ENCODE measurements around the gene ARPC1A. TPM values are rescaled to one million over a fixed set of nuclear protein-coding genes. Genes with fewer than 3 reads are reported as not detected.

Gene ARPC1A
- total RNA-seq, 1 experiment from 2014 or later, result 183 TPM

DNA sequence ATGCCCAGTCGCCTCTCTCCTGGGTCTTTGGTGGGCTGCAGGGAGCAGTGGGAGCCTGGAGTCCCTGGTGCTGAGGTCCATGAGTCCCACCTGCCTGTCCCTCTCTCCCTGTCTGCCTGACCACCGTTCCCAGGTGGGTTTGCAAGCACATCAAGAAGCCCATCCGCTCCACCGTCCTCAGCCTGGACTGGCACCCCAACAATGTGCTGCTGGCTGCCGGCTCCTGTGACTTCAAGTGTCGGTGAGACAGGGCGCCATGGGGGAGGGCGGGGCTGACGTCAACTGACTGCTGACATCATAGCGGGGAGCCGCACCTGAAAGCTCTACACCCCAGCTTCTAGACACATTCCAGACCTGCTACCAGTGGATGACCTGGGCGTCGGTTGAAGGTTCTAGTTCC is 64.1 kb downstream of the ARPC1A start:
- CTCF ChIA-PET, result no interaction called here
- DNase-seq (no peak), ATAC-seq (no peak)
- no peaks in the 10 kb centered on the region for H3F3A ChIP-seq (ENCODE audit: low read length, unreplicated experiment)
- no peak overlapping the region for H3K9ac ChIP-seq (ENCODE audit: low read length)
- H3K79me2 ChIP-seq (ENCODE audit: low read length), result no peaks in the 10 kb centered on the region
- BruUV-seq (replicated peaks), result no TSS peak
- no peak for TF ChIP-seq EZH2 (IDR thresholded peaks at IDR 0.05; ENCODE audit: low read length, unreplicated experiment)
- no peak for TF ChIP-seq EZH2phosphoT487 (IDR thresholded peaks at IDR 0.05; ENCODE audit: borderline replicate concordance, low read length)
- TF ChIP-seq, protein P1, sequence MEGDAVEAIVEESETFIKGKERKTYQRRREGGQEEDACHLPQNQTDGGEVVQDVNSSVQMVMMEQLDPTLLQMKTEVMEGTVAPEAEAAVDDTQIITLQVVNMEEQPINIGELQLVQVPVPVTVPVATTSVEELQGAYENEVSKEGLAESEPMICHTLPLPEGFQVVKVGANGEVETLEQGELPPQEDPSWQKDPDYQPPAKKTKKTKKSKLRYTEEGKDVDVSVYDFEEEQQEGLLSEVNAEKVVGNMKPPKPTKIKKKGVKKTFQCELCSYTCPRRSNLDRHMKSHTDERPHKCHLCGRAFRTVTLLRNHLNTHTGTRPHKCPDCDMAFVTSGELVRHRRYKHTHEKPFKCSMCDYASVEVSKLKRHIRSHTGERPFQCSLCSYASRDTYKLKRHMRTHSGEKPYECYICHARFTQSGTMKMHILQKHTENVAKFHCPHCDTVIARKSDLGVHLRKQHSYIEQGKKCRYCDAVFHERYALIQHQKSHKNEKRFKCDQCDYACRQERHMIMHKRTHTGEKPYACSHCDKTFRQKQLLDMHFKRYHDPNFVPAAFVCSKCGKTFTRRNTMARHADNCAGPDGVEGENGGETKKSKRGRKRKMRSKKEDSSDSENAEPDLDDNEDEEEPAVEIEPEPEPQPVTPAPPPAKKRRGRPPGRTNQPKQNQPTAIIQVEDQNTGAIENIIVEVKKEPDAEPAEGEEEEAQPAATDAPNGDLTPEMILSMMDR (conservative IDR thresholded peaks at IDR 0.05; ENCODE audit: low read depth, low read length), result no peak
- H3K4me1 ChIP-seq (ENCODE audit: insufficient read depth, low read length), result no peaks in the 10 kb centered on the region
- no peaks in the 10 kb centered on the region for H3K9me3 ChIP-seq (ENCODE audit: low read length)
- 0 out of 2 replicates have a peak, but pooled peaks cover 2% of the 10 kb centered on the region for H4K20me1 ChIP-seq (ENCODE audit: low read length)
- POLR2A ChIA-PET (ENCODE audit: unreplicated experiment), result no interaction called here
- intact Hi-C loops (cut with micrococcal nuclease), result no loop called here
- peaks cover 13% of the 10 kb centered on the region; the same call in 1 of the 2 replicates for H3K36me3 ChIP-seq (ENCODE audit: low read depth, low read length)
- no peaks in the 10 kb centered on the region for H3K9me2 ChIP-seq (replicated peaks; ENCODE audit: low read length)
- H3K4me2 ChIP-seq (ENCODE audit: low read length), result no peak overlapping the region
- no peak overlapping the region for H3K4me3 ChIP-seq (ENCODE audit: low read length)
- H3K27ac ChIP-seq (ENCODE audit: low read length), result no peak overlapping the region
- H2AFZ ChIP-seq (ENCODE audit: low read length), result no peak overlapping the region
- no peaks in the 10 kb centered on the region for H3K27me3 ChIP-seq (ENCODE audit: low read length)

DNA sequence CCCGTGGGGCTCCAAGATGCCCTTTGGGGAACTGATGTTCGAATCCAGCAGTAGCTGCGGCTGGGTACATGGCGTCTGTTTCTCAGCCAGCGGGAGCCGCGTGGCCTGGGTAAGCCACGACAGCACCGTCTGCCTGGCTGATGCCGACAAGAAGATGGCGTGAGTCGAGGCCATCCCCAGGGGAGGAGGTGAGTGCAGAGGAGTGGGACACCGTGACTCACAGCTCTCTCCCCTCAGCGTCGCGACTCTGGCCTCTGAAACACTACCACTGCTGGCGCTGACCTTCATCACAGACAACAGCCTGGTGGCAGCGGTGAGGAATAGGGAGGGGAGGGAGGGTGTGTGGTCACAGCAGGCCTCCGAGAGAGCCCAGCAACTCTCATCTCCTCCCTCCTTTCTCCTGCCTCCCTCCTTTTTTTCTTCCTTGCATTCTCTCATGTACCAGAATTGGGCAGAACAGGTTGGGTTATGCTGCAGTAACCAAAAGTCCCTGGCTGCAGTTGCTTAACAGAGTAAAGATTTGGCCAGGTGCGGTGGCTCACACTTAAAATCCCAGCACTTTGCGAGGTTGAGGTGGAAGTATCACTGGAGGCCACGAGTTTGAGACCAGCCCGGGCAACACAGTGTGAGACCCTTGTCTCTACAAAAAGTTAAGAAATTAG is 65.4 kb downstream of the ARPC1A start:
- H4K20me1 ChIP-seq (ENCODE audit: low read length), result 0 out of 2 replicates have a peak, but pooled peaks cover 2% of the 10 kb centered on the region
- no peaks in the 10 kb centered on the region for H3K27me3 ChIP-seq (ENCODE audit: low read length)
- no peaks in the 10 kb centered on the region for H3K79me2 ChIP-seq (ENCODE audit: low read length)
- no peak overlapping the region for H3K4me2 ChIP-seq (ENCODE audit: low read length)
- H3K36me3 ChIP-seq (ENCODE audit: low read depth, low read length), result peaks cover 13% of the 10 kb centered on the region; the same call in 1 of the 2 replicates
- TF ChIP-seq EZH2 (IDR thresholded peaks at IDR 0.05; ENCODE audit: low read length, unreplicated experiment) (no peak), EZH2phosphoT487 (IDR thresholded peaks at IDR 0.05; ENCODE audit: borderline replicate concordance, low read length) (no peak)
- TF ChIP-seq, protein P1 (conservative IDR thresholded peaks at IDR 0.05; ENCODE audit: low read depth, low read length), result no peak
- POLR2A ChIA-PET (ENCODE audit: unreplicated experiment), result no interaction called here
- H2AFZ ChIP-seq (ENCODE audit: low read length), result no peak overlapping the region
- no peaks in the 10 kb centered on the region for H3K9me3 ChIP-seq (ENCODE audit: low read length)
- no peaks in the 10 kb centered on the region for H3K4me1 ChIP-seq (ENCODE audit: insufficient read depth, low read length)
- H3K27ac ChIP-seq (ENCODE audit: low read length), result no peak overlapping the region
- H3K9me2 ChIP-seq (replicated peaks; ENCODE audit: low read length), result no peaks in the 10 kb centered on the region
- no TSS peak for BruUV-seq (replicated peaks)
- no peak overlapping the region for H3K9ac ChIP-seq (ENCODE audit: low read length)
- intact Hi-C loops (cut with micrococcal nuclease), result no loop called here
- no peak overlapping the region for H3K4me3 ChIP-seq (ENCODE audit: low read length)
- H3F3A ChIP-seq (ENCODE audit: low read length, unreplicated experiment), result no peaks in the 10 kb centered on the region
- CTCF ChIA-PET, result no interaction called here
- ATAC-seq (no peak), DNase-seq (no peak)

DNA sequence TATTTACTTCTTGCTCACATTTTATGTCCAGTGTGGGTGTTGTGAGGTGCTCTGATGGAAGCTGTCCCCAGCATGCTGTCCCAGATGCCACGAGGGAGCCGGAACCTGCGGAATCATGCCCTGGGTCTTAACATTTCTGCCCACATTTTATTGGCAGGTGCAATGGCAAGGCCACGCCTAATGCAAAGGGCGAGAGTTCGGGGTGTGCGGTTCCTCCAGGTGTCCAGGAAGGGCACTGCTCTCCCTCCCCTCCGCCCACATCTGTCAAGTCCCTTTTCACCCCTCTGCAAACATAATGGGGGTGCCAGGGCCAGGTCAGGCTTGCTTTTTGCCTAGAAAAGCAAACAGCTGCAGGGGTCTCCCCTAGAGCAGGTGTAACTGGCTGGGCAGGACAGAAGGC is 66.3 kb downstream of the ARPC1A start:
- peaks cover 10% of the 10 kb centered on the region; the same call in 1 of the 2 replicates for H3K36me3 ChIP-seq (ENCODE audit: low read depth, low read length)
- H4K20me1 ChIP-seq (ENCODE audit: low read length), result 0 out of 2 replicates have a peak, but pooled peaks cover 2% of the 10 kb centered on the region
- no peaks in the 10 kb centered on the region for H3F3A ChIP-seq (ENCODE audit: low read length, unreplicated experiment)
- no peak overlapping the region for H3K4me2 ChIP-seq (ENCODE audit: low read length)
- H3K27me3 ChIP-seq (ENCODE audit: low read length), result no peaks in the 10 kb centered on the region
- ChIA-PET POLR2A (ENCODE audit: unreplicated experiment) (no interaction called here), CTCF (no interaction called here)
- H3K79me2 ChIP-seq (ENCODE audit: low read length), result no peaks in the 10 kb centered on the region
- H3K4me3 ChIP-seq (ENCODE audit: low read length), result no peak overlapping the region
- no TSS peak for BruUV-seq (replicated peaks)
- H3K9me3 ChIP-seq (ENCODE audit: low read length), result no peaks in the 10 kb centered on the region
- H2AFZ ChIP-seq (ENCODE audit: low read length), result no peak overlapping the region
- DNase-seq, result no peak
- no peak overlapping the region for H3K27ac ChIP-seq (ENCODE audit: low read length)
- no peak for TF ChIP-seq EZH2 (IDR thresholded peaks at IDR 0.05; ENCODE audit: low read length, unreplicated experiment)
- TF ChIP-seq, protein P1 (conservative IDR thresholded peaks at IDR 0.05; ENCODE audit: low read depth, low read length), result no peak
- TF ChIP-seq EZH2phosphoT487 (IDR thresholded peaks at IDR 0.05; ENCODE audit: borderline replicate concordance, low read length), result no peak
- H3K4me1 ChIP-seq (ENCODE audit: insufficient read depth, low read length), result no peaks in the 10 kb centered on the region
- intact Hi-C loops (cut with micrococcal nuclease), result no loop called here
- ATAC-seq, result no peak
- H3K9me2 ChIP-seq (replicated peaks; ENCODE audit: low read length), result no peaks in the 10 kb centered on the region
- no peak overlapping the region for H3K9ac ChIP-seq (ENCODE audit: low read length)
